ELF-1 (cell line): ENCODE data around the gene SYT11.

Source experiments
- DNase-seq: peaks from one replicate; pipeline ENCODE4 v3.0.0-alpha.2; 2016; ENCODE audit warnings: low read depth, low spot score

SYT11 gene, protein sequence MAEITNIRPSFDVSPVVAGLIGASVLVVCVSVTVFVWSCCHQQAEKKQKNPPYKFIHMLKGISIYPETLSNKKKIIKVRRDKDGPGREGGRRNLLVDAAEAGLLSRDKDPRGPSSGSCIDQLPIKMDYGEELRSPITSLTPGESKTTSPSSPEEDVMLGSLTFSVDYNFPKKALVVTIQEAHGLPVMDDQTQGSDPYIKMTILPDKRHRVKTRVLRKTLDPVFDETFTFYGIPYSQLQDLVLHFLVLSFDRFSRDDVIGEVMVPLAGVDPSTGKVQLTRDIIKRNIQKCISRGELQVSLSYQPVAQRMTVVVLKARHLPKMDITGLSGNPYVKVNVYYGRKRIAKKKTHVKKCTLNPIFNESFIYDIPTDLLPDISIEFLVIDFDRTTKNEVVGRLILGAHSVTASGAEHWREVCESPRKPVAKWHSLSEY

DNA sequence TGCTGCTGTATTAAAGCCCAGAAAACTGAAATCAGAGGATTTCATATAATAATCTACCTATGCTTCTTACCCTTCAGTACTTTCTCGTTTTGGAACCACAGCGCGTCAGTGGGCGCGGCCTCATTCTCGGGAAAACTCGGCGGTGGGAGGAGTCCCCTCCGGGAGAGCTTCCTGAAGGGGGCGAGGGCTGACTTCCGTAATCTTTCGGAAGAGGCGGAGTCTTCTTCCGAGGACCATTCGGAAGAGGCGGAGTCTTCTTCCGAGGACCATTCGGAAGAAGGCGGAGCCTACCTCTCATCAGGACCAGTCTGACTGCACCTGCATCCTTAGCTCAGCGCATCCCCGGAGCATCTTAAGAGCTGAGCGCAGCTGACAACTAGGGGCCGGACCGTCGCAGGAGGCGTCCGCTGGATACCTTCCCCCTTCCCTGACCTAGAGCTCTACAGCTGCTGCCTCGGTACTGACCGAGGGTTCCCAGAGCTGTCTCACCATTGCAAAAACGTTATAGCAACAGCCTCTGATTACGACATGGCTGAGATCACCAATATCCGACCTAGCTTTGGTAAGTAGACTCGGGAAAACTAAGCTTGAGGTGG, at the start of gene SYT11:
SYT11 (plus strand) TSS at position 334 of the 596 bp plus-strand sequence; CDS start at position 529, 195 bp downstream.
- peak; percentile 96 for DNase-seq

DNA sequence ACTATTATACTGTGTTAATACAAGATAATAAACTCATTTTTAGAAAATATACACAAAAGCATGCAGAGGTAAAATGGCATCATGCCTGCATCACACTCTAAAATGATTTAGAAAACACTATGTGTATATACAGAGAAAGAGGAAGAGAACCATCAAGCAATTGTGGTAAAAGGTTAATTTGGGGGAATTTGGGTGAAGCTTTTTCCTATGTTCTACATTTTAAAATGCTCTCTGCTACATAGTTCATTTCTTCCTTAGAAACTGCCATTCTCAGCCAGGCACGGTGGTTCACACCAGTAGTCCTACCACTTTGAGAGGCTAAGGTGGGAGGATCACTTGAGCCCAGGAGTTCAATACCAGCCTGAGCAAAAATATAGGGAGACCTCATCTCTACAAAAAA, 46.5 kb upstream of the SYT11 start:
- no peak for DNase-seq

DNA sequence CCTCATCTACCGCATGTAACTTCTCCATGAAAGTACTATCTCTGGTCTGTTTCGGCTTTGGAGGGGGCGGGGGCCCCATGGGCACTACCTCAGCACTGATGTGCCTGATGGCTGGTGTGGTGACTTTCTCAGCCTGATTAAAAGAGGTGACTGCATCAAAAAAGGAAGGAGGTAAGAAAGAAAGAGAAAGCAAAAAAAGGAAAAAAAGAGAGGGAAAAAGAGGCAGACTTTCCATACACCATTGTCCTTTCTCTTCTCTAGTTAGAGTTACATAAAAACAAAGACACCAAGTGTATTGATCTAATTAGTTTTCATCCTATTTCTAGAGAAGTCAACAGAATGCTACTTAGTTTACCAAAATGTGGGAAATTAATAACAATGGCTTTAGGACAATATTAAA, 45.7 kb upstream of the SYT11 start:
- DNase-seq: no peak

DNA sequence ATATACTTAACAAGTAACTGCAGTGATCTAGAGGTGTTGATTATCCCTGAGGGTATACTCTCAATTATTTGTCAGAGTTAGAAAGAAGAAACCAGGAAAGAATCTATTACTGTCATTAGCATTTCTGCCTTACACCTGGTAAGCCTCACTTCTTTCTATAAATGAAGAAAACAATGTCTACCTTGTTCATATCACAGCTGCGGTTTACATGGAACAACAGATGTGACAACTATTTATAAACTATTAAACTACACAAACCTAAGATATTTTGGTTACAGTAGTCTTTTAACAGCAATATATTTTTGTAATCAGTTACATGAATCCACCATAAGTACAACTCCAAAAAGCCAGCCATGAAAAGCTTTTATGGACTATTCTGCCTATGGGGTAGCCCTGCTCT, 43.0 kb upstream of the SYT11 start:
- DNase-seq: no peak

DNA sequence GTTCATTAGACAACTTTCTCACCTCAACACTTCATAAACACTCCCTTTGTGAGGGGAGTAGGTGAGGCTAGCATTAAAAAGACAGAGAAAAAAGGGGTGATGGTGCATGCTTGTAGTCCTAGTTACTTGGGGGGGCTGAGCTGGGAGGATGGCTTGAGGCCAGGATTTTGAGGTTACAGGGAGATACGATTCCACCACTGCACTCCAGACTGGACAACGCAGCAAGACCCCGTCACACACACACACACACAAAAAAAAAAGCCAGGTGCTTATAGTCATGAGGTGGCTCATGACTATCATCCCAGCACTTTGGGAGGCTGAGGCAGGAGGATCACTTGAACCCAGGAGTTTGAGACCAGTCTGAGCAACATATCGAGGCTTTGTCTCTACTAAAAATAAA, 31.9 kb upstream of the SYT11 start:
- DNase-seq: no peak

DNA sequence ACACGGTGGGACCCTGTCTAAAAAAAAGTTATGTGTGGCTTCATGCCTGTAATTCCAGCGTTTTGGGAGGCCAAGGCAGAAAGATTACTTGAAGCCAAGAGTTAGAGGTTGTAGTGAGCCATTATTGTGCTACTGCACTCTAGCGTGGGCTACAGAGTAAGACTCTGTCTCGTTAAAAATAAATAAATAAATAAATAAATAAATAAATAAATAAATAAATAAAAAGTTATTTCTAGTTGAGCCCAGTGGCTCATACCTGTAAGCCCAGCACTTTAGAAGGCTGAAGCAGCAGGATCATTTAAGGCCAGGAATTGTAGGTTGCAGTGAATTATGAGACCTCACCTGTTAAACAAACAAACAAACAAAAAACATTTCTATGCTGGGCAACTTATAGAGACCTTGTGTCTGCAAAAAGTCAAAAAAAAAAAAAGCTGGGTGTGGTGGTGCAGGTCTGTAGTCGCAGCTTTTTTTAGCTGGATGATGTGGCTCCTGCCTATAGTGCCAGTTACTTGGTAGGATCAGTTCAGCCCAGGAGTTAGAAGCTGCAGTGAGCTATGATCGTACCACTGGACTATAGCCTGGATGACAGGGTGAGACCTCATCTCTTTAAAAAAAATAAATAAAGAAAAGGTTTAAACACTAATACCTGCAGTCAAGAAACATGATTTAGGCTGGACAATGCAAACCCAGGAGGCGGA, 27.9 kb upstream of the SYT11 start:
- DNase-seq: no peak

DNA sequence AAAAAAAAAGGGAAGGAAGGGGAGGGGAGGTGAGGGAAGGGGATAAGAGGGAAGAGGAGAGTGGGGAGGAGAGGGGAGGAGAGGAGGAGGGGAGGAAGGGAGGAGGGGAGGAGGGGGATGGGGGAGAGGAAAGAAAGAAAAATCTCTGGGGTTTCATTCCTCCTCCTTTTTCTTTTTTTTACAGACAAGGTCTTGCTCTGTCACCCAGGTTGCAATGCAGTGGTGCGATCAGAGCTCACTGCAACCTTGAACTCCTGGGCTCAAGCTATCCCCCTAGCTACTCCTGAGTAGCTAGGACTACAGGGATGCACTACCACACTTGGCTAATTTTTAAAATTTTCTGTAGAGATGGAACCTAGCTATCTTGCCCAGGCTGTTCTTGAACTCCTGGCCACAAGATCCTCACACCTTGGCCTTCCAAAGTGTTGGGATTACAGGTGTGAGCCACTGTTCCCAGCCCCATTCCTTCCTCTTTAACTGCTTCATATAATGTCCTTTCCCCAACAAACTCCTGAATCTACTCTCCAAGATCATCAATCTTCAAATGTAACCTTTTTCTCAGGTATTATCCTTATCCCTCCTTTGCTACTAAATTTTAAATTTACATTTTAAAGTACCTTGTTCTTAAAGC, 25.6 kb upstream of the SYT11 start:
- peak; percentile 6 for DNase-seq

DNA sequence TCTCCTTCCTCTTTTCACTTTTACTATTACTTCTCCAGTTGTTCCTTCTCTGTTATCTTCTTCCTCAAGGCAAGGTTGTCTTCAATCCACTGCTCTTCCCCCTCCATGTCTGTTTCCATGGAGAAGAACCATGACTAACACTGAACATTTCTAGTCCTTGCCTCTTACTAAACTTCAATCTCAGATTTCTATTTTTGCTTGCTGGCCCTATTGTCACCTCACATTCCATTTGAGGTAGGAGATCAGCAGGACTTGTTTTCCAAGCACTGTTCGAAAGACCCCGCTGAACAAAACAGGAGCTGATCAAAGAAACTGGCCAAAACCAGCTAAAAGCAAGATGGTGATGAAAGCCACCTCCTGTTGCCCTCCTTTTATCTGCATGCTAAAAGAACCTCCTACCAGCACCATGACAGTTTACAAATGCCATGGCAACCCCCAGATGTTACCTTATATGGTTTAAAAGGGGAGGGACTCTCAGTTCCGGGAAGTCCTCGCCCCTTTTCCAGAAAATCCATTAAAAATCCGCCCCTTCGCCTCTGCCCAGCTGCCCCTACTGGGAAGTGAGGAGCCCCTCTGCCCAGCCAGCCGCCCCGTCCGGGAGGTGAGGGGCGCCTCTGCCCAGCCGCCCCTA, 25.0 kb upstream of the SYT11 start:
- peak; percentile 94 for DNase-seq

DNA sequence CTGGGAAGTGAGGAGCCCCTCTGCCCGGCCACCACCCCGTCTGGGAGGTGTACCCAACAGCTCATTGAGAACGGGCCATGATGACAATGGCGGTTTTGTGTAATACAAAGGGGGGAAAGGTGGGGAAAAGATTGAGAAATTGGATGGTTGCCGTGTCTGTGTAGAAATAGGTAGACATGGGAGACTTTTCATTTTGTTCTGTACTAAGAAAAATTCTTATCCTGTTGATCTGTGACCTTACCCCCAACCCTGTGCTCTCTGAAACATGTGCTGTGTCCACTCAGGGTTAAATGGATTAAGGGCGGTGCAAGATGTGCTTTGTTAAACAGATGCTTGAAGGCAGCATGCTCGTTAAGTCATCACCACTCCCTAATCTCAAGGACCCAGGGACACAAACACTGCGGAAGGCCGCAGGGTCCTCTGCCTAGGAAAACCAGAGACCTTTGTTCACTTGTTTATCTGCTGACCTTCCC, 24.4 kb upstream of the SYT11 start:
- peak; percentile 14 for DNase-seq

DNA sequence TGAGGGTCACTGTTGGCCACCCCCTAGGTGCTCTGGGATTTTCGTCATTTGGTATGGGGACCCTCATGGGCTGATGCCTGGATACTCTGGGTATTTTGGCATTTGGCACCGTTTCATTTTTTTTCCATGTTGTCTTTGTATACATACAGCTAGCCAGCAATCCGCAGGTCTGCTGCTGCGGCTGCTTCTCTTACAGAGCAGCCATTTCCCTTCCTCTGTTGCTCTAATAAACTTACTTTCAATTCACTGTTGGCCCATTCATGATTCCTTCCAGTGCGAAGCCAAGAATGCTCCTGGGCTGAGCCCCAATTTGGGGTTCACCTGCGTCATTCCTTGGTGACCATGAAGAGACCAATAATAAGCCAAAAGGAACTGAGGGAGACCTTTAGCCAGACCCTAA, 23.8 kb upstream of the SYT11 start:
- peak; percentile 18 for DNase-seq

DNA sequence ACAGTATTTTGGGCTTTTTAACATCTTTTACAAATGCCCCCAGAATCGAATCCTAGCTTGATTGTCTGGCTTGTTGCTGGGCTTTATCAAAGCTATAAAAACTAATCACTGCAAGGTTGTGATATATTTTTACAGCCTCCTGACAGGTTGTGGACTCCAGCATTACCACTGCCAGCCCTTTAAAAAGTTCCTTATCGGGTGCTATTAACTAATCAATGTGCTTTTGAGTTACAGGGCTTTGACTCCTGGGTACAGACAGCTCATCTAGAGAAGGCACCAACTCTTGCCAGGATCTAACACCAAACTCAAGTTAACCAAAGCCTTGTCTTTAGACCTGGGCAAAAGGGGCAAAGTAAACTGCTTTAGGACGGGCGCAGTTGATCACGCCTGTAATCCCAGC, 19.0 kb upstream of the SYT11 start:
- DNase-seq: no peak

DNA sequence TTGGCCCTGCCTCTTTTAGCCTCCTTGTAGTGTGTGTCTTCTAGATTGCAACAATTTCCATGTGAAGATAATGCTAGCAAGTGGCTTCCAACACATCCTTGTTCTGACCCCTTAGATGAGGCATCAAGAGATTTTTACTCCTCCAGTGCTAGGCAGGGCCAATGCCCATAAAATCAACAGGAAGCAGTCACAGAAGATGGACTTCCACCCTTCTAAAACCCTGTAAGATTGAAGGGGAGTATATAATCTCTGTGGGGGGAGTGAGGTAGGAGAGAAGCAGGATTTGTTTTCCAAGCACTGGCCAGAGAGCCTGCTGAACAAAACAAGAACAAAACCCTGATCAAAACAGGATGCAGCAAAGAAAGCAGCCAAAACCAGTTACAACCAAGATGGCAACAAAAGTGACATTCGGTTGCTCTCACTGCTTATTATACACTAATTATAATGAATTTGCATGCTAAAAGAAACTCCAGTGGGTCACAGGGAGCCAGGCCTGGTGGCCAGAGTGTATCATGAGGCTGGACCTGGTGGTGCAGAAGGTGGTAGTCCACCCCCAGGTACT, 14.4 kb upstream of the SYT11 start:
- DNase-seq: no peak

DNA sequence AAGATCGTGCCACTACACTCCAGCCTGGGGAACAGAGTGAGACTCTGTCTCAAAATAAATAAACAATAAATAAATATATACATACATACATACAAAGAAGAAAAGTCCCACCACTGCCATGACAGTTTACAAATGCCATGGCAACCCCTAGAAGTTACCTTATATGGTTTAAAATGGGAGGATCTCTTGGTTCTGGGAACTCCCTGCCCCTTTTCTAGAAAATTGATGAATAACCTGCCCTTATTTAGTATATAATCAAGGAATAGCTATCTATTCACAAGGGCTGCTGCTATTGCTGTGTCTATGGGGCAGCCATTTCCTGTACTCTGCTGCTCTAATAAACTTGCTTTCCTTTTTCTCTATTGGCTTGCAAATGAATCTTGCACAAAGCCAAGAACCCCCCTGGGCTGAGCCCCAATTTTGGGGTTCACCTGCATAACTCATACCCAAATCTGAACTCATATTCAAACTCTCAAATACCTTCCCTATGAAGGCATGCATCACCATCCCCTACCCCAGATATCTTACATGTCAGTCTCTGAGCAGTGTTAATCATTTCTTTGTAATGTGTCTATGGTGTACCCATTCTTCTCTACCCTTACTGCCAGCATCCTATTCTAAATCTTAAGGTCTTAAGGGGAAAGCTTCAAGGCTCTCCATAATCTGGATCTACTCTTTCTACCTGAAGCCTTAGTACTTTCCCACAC, 11.4 kb upstream of the SYT11 start:
- DNase-seq: no peak

DNA sequence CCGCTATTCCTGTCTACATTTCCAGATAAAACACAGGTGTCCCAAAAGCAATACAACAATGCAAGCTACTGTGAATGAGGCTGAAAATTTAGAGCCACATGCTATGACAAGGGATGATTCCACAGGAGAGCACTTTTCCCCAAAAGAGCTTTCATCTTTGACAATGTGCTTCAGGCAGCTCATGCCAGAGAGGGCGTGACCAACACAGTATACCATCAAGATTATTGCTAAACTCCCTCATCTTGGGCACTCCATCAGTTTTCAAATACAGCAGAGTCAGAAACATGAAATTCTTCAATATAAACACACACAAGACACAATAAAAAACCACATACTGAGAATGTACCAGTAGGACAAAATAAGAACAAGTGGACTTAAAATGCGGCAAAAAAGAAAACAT, 9.0 kb upstream of the SYT11 start:
- DNase-seq: no peak

DNA sequence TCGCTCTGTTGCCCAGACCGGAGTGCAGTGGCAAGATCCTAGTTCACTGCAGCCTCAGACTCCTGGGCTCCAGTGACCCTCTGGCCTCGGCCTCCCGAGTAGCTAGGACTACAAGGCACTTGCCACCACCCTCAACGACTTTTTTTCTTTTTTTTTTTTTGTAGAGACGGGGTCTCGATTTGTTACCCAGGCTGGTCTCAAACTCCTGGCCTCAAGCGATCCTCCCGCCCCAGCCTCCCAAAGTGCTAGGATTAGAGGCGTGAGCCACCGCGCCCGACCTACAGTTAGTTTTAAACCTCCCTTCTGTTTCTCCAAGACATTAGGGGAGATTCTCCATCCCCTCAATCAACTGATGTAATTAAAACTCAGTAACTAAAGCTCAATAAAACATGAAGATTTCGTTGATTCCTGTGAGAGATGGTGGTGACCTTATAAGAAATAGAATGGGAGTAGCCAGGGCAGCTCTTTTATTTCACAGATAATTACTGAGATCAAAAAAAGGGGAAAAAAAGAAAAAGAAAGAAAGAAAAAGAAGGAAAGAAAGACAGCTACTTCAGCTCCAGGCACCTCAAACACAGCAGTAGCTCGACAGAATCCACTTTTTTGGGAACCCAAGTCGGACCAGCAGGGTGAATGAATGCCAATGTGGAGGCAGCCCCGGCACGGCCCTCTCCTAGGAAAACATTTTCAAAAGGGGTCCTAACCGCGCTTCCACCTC, 3.0 kb upstream of the SYT11 start:
- no peak for DNase-seq

DNA sequence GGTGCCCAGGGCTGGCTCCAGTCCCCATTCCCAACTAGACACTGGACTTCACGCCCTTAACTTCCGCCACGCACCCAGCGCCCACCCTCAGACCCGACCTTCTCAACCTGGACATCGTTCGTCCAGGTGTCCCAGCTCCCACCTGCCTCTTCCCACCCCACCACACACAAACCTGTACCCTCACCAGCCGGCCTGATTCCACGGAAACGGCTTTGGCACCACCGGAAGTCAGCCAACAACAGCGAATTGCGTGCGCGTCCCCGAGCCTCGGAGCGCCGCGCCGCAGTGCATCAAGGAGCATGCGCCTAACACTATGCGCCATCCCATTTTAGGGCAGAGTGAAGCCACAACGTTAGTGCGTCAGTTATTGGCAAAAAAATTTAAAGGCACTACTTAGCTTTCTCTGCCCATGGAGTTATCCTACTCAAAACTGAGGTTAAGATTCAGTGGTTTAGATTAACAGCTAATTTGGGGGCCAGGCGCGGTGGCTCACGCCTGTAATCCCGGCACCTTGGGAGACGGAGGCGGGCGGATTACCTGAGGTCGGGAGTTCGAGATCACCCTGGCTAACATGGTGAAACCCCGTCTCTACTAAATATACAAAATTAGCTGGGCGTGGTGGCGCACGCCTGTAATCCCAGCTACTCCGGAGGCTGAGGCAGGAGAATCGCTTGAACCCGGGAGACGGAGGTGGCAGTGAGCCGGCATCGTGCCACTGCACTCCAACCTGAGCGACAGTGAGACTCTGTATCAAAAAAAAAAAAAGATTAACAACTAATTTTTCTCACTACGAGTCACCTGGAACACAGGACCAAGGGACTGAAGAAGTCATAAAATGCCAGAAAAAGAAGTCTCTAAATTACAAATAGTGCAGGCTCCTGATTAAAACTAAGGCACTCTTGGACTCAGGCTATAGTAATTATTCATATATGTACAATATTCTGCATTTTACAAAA, 2.1 kb upstream of the SYT11 start, which contains the start of gene GON4L:
GON4L (minus strand) TSS at position 240 of the 956 bp plus-strand sequence. CDS start 3,434 bp downstream, outside the sequence.
- DNase-seq: peak; percentile 90

DNA sequence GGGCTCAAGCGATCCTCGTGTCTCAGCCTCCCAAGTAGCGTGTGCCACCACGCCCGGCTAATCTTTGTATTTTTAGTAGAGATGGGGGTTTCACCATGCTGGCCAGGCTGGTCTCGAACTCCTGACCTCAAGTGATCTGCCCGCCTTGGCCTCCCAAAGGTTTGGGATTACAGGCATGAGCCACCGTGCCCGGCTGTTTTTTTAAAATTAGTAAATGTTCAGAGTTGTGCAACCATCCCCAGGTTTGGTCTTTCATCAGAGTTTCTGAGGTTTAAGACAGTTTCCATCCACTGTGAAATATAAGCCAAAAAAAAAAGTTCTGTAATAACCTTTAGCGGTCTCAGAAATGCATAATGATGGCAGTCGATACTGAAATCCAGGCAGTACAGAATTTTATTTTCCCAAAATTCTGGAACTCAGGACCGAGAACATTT, 550 bp upstream of the SYT11 start:
- DNase-seq: no peak
